ENCODE data around the gene AURKB.
"Not testable (repeated sequence)": the region's sequence is repeated elsewhere in the genome, so short reads cannot be mapped to it uniquely, and the experiment has no call there.

The AURKB gene

GRCh38 chr17:8226536-8227237, 16.3 kb upstream of the AURKB start:
- intact Hi-C loops (cut with DNase I) = loop anchor here (10.0 kb wide), 1 partner anchor 68 kb away; the partner anchor contains the start of gene SLC25A35
- peak; percentile 28 to 92 (median 79) for DNase-seq

- peak; percentile 13 to 92 (median 74) for DNase-seq
- intact Hi-C loops (cut with DNase I) = loop anchor here (10.0 kb wide), 1 partner anchor 69 kb away; the partner anchor contains the start of gene SLC25A35
Measured at GRCh38 chr17:8225813-8226535, 15.6 kb upstream of the AURKB start.

- DNase-seq = peak in 1 of 42 donors; percentile 6
- intact Hi-C loops (cut with DNase I) = loop anchor here (10.0 kb wide), 1 partner anchor 70 kb away; the partner anchor contains the start of gene SLC25A35
Measured at GRCh38 chr17:8224891-8225812, 14.8 kb upstream of the AURKB start.

GRCh38 chr17:8223356-8224126, 13.2 kb upstream of the AURKB start:
- DNase-seq = peak; percentile 31 to 83 (median 59)
- intact Hi-C loops (cut with DNase I) = loop anchor here (2.0 to 10.0 kb wide), 3 partner anchors 37 to 105 kb away; partner anchors contain the start of genes ALOXE3 and SLC25A35

GRCh38 chr17:8222630-8223355, 12.4 kb upstream of the AURKB start:
- intact Hi-C loops (cut with DNase I) = loop anchor here (2.0 to 10.0 kb wide), 3 partner anchors 36 to 104 kb away; partner anchors contain the start of genes ALOXE3 and SLC25A35
- DNase-seq = peak; percentile 90 to 97 (median 94)

GRCh38 chr17:8222380-8222629, 11.9 kb upstream of the AURKB start:
- intact Hi-C loops (cut with DNase I) = loop anchor here (2.0 to 10.0 kb wide), 3 partner anchors 36 to 104 kb away; partner anchors contain the start of genes ALOXE3 and SLC25A35
- DNase-seq = no peak

GRCh38 chr17:8221663-8222379, 11.4 kb upstream of the AURKB start:
- peak; percentile 53 to 98 (median 91) for DNase-seq

GRCh38 chr17:8220783-8221662, 10.6 kb upstream of the AURKB start:
- peak; percentile 77 to 98 (median 94) for DNase-seq
- intact Hi-C loops (cut with DNase I) = loop anchor here (10.0 kb wide), 1 partner anchor 74 kb away; the partner anchor contains the start of gene SLC25A35

More at GRCh38 chr17:8221663-8222379, 11.4 kb upstream of the AURKB start:
- intact Hi-C loops (cut with DNase I) = loop anchor here (2.0 to 10.0 kb wide), 3 partner anchors 35 to 103 kb away; partner anchors contain the start of genes ALOXE3 and SLC25A35

GRCh38 chr17:8214000-8214399, 3.6 kb upstream of the AURKB start:
- DNase-seq; intact Hi-C loops (cut with DNase I): not testable (repeated sequence)

GRCh38 chr17:8212312-8213180, 2.2 kb upstream of the AURKB start:
- no peak for DNase-seq
- intact Hi-C loops (cut with DNase I) = no loop called here

GRCh38 chr17:8210761-8211458, 535 bp upstream of the AURKB start:
- peak in 2 of 42 donors; percentile 10 to 20 for DNase-seq
- intact Hi-C loops (cut with DNase I) = no loop called here

GRCh38 chr17:8206536-8206935, 3.8 kb downstream of the AURKB start:
- DNase-seq = no peak
- intact Hi-C loops (cut with DNase I) = no loop called here

GRCh38 chr17:8204761-8205555, 5.4 kb downstream of the AURKB start:
- DNase-seq = no peak
- intact Hi-C loops (cut with DNase I) = no loop called here

All from head of caudate nucleus (tissue), 42 donors.